Measurements from ENCODE around the gene VSNL1.

VSNL1 gene

GRCh38 chr2:17615147-17615546, 74.7 kb downstream of the VSNL1 start:
- DNase-seq = no peak

DNA sequence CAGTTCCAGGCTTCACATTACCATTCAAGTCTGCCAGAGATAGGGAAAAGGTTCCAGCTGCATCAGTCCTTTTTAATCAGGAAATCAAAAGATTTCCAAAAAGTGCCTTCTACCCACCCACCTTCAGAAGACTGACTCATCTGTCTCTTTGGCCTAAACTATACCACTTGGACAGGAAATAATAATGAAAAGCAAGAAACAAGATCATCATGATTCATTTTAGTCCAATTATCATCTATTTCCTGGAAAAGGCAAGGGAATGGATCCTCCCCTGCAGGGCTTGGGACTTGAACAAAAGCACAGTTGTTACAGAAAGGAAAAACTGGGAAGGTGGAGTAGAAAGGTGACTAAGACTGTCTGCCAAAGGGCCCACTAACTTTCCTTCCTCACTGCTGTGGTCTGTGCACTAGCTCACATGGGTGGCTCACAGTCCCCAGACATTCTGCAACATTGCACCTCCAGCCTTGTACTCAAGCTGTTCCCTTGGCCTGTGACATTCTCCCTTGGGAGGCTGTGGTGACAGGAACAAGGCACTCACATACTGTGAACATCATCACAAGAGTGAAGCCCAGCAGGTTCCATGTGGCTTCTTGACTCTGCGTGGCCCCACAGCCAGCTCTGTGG, 75.3 kb downstream of the VSNL1 start:
- DNase-seq = peak; percentile 72

- DNase-seq = no peak
Observed at GRCh38 chr2:17616405-17616804, 75.9 kb downstream of the VSNL1 start.

- no peak for DNase-seq
Observed at GRCh38 chr2:17617516-17617915, 77.0 kb downstream of the VSNL1 start.

GRCh38 chr2:17617955-17618354, 77.5 kb downstream of the VSNL1 start:
- no peak for DNase-seq

- DNase-seq = peak; percentile 45
Observed at GRCh38 chr2:17620280-17620679, 79.8 kb downstream of the VSNL1 start.

GRCh38 chr2:17620841-17621240, 80.3 kb downstream of the VSNL1 start:
- peak; percentile 56 for DNase-seq

DNA sequence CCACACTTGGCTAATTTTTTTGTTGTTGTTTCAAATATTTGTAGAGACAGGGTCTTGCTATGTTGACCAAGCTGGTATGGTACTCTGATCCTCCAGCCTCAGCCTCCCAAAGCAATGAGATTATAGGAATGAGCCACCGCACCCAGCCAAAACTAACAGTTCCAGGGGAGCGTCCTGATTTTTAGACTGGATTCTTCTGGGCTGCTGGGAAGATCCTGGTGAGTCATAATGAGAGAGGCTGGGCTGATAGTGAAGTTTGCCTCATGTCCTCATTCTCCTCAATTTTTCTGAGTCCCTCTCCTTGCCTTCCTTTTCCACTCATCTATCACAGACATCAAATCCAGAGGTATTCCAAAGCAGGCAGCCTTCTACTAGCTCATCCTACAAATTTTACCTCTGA, 81.3 kb downstream of the VSNL1 start:
- DNase-seq = peak; percentile 69

DNA sequence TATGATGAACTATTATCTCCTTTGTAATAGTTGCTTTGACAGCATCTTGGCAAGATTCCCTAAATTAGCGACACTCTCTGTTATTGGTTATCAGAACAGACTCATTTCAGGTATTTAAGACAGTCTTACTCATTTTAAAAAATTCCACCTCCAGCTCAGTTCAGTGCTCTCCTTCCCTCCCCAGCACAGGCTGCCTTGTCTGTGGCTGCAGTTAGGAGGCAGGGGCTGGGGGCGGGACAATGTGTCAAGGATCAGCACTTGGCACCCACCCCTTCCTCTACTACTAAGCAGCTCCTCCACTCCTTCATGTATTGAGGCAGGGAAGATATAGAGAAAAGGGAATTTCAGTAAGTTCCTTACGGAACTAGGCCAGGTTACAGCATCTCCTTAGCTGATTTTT, 85.0 kb downstream of the VSNL1 start:
- DNase-seq = no peak

- no peak for DNase-seq
Observed at GRCh38 chr2:17626986-17627385, 86.5 kb downstream of the VSNL1 start.

GRCh38 chr2:17627434-17627833, 86.9 kb downstream of the VSNL1 start:
- no peak for DNase-seq

GRCh38 chr2:17628349-17629261, 88.1 kb downstream of the VSNL1 start:
- DNase-seq = peak; percentile 31

- DNase-seq = no peak
Observed at GRCh38 chr2:17630089-17630488, 89.6 kb downstream of the VSNL1 start.

DNA sequence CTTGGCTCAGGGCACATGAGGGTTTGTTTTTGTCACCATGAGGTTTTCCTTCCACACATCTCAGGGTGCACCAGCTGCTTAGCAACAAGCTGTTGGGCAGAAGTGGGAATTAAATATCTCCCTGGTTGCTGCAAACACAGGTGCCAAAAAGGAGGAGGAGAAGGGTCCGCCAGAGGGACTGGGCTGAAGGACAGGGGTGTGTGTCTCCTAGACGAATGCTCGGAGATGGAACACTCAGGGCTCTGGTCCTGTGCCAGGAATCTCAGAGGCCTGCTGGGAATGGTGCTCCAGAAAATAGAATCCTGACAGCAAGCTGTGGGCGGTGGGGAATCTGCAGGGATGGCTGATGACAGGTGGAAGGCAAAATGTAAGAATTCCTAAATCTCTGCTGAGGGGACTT, 94.5 kb downstream of the VSNL1 start:
- no peak for DNase-seq

GRCh38 chr2:17636257-17636656, 95.8 kb downstream of the VSNL1 start:
- DNase-seq = no peak

- DNase-seq = no peak
Observed at GRCh38 chr2:17637131-17637906, 96.8 kb downstream of the VSNL1 start.

- no peak for DNase-seq
Observed at GRCh38 chr2:17638196-17638743, 97.8 kb downstream of the VSNL1 start.

- DNase-seq = no peak
Observed at GRCh38 chr2:17640406-17640805, 99.9 kb downstream of the VSNL1 start.

GRCh38 chr2:17643031-17643615, 102.6 kb downstream of the VSNL1 start:
- DNase-seq = peak; percentile 94

GRCh38 chr2:17644997-17645720, 104.7 kb downstream of the VSNL1 start:
- DNase-seq = no peak

- peak; percentile 87 for DNase-seq
Observed at GRCh38 chr2:17646081-17646554, 105.6 kb downstream of the VSNL1 start.
